AG04450 (cell line): ENCODE measurements around the gene RACK1. TPM values are rescaled to one million over a fixed set of nuclear protein-coding genes. Genes with fewer than 3 reads are reported as not detected.

ENCODE experiments used
- CTCF ChIA-PET: fragments of 300-600, 350-600 bp; formaldehyde crosslinking; extraction: SDS; loops from one replicate; lab custom pipeline; 2022; ENCODE audit warnings: antibody characterized with exemption, inconsistent platforms; lab: Charles Lee
- POLR2A ChIA-PET: fragments of 350-600 bp; formaldehyde crosslinking; extraction: SDS; loops from one replicate; lab custom pipeline; 2021; ENCODE audit warnings: antibody characterized with exemption, inconsistent platforms; lab: Yijun Ruan, JAX
- DNase-seq: peaks from one replicate; pipeline ENCODE4 v3.0.0-alpha.2; 2011; ENCODE audit warnings: low read depth, low spot score
- H3K27ac ChIP-seq: one replicate; pipeline ENCODE4 v1.5.1; 2012; ENCODE audit warnings: low read depth, low read length, control low read depth
- H3K27me3 ChIP-seq: one replicate; pipeline ENCODE4 v1.6.0; 2012; ENCODE audit warnings: low read length; ENCODE audit not compliant: control insufficient read depth, insufficient read depth
- H3K4me3 ChIP-seq: 2 replicates; pipeline ENCODE4 v1.5.1; 2011; ENCODE audit warnings: mild to moderate bottlenecking, low read depth, low read length, control low read depth
- H3K9me3 ChIP-seq: 2 replicates; pipeline ENCODE4 v1.5.1; 2012; ENCODE audit warnings: low read length; ENCODE audit not compliant: control insufficient read depth, insufficient read depth
- CTCF ChIP-seq: IDR thresholded peaks from 2 replicates; pipeline ENCODE4 v1.5.1; 2011; ENCODE audit warnings: low read depth, low read length, control low read depth, inconsistent platforms
- polyA plus RNA-seq: library from polyadenylated mRNA; depleted of rRNA; stranded (reverse); fragments of >200 nt; gene quantifications from 2 replicates; pipeline ENCODE4 v1.2.3, GENCODE V29; 2011

The RACK1 gene
- polyA plus RNA-seq, 1 experiment: 4,422 TPM

DNA sequence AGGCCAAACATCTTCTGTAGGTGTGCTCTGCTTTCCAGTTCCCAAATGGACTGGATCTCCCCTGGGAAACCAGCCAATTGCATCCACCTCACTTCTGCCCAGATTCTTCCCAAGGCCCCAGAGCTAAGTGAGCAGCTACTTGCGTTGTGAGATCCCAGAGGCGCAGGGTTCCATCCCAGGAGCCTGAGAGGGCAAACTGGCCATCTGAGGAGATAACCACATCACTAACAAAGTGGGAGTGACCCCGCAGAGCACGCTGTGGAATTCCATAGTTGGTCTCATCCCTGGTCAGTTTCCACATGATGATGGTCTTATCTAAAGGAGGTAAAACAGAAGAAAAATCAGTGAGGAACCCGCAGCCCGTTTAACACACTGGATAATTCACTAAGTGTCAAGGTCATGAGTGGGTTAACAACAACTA, 1.7 kb downstream of the RACK1 start:
- POLR2A ChIA-PET: interaction anchor here (0.6 to 1.1 kb wide), 2 partner anchors 20 to 46 kb away, joined by 3 to 6 read pairs; no protein-coding TSS in a partner anchor

GRCh38 chr5:181241393-181241975, 2.2 kb downstream of the RACK1 start:
- H3K27me3 ChIP-seq: no peaks in the 10 kb centered on the region
- no peaks in the 10 kb centered on the region; the same call in 1 of the 2 replicates for H3K9me3 ChIP-seq
- peak overlapping the region; percentile 83 for H3K27ac ChIP-seq
- no peak for DNase-seq
- CTCF ChIA-PET: interaction anchor here (0.6 kb wide), 1 partner anchor 44 kb away, joined by 7 read pairs; no protein-coding TSS in a partner anchor
- POLR2A ChIA-PET: interaction anchor here (0.6 to 1.1 kb wide), 5 partner anchors 12 to 410 kb away, joined by 3 to 6 read pairs (median 4); no protein-coding TSS in a partner anchor
- peak overlapping the region; percentile 98 for H3K4me3 ChIP-seq
- no peak for TF ChIP-seq CTCF

More for the DNA sequence above, 1.7 kb downstream of the RACK1 start:
- TF ChIP-seq CTCF: no peak
- H3K27ac ChIP-seq: peak overlapping the region; percentile 83
- H3K27me3 ChIP-seq: no peaks in the 10 kb centered on the region
- no peak for DNase-seq
- H3K9me3 ChIP-seq: no peaks in the 10 kb centered on the region; the same call in 1 of the 2 replicates
- peak overlapping the region; percentile 98 for H3K4me3 ChIP-seq
- CTCF ChIA-PET: no interaction called here

DNA sequence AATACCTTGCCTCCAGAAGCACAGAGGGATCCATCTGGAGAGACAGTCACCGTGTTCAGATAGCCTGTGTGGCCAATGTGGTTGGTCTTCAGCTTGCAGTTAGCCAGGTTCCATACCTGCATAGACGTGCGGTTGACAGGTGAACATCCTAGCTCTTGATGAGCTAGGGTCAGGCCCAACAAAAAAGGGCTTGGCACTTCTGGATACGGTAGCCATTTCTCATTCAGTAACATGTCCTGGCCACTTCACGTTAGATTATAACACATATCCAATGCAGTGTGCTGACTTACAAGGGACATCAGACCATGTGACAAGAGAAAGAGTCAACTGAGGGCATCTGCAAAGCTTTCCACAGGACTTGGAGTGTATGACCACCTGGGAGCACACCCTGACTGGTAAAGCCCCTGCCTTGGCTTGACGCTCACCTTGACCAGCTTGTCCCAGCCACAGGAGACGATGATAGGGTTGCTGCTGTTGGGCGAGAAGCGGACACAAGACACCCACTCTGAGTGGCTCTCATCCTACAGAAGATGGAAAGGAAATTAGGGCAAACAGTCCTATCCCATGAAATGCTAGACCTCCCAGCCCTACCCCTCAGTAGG, 4.5 kb downstream of the RACK1 start:
- Histone ChIP-seq H3K9me3 (no peaks in the 10 kb centered on the region; the same call in 1 of the 2 replicates), H3K27me3 (no peaks in the 10 kb centered on the region), H3K4me3 (no peak overlapping the region), H3K27ac (no peak overlapping the region)
- DNase-seq: no peak
- POLR2A ChIA-PET: no interaction called here
- no peak for TF ChIP-seq CTCF
- CTCF ChIA-PET: no interaction called here

GRCh38 chr5:181237729-181238385, 5.8 kb downstream of the RACK1 start:
- no peak for TF ChIP-seq CTCF
- DNase-seq: no peak
- H3K27ac ChIP-seq: no peak overlapping the region
- H3K9me3 ChIP-seq: no peaks in the 10 kb centered on the region
- POLR2A ChIA-PET: interaction anchor here (0.6 kb wide), 1 partner anchor 24 kb away, joined by 4 read pairs; no protein-coding TSS in a partner anchor
- no peaks in the 10 kb centered on the region for H3K27me3 ChIP-seq
- CTCF ChIA-PET: no interaction called here
- no peak overlapping the region for H3K4me3 ChIP-seq
